DMS 273 (cell line): Measurements from ENCODE around the gene EDC4.

Experiments used
- DNase-seq: peaks from one replicate; lab custom pipeline; 2025; ENCODE audit not compliant: unreplicated experiment; lab: John Stamatoyannopoulos, UW

The EDC4 gene

GRCh38 chr16:67878846-67879245, 6.0 kb downstream of the EDC4 start:
- no peak for DNase-seq

- DNase-seq = no peak
Measured at GRCh38 chr16:67879462-67879861, 6.6 kb downstream of the EDC4 start.

GRCh38 chr16:67879936-67880335, 7.1 kb downstream of the EDC4 start:
- no peak for DNase-seq

- no peak for DNase-seq
Measured at GRCh38 chr16:67880584-67880983, 7.7 kb downstream of the EDC4 start.

- no peak for DNase-seq
Measured at GRCh38 chr16:67881621-67882161, 8.8 kb downstream of the EDC4 start.

GRCh38 chr16:67882374-67883145, 9.7 kb downstream of the EDC4 start:
- peak; percentile 42 for DNase-seq

- DNase-seq = no peak
Measured at GRCh38 chr16:67883146-67883871, 10.5 kb downstream of the EDC4 start.

- DNase-seq = peak; percentile 77
Measured at GRCh38 chr16:67883872-67884261, 11.0 kb downstream of the EDC4 start.

GRCh38 chr16:67884684-67885083, 11.8 kb downstream of the EDC4 start, which contains the start of gene NRN1L:
Gene NRN1L, plus strand, starts transcription at chr16:67884885. Its CDS starts 19 bp downstream, at chr16:67884904.
- peak; percentile 97 for DNase-seq

GRCh38 chr16:67885545-67885944, 12.7 kb downstream of the EDC4 start:
- DNase-seq = no peak

GRCh38 chr16:67885976-67886375, 13.1 kb downstream of the EDC4 start:
- no peak for DNase-seq

- DNase-seq = no peak
Measured at GRCh38 chr16:67886387-67886786, 13.5 kb downstream of the EDC4 start.

GRCh38 chr16:67888331-67888730, 15.5 kb downstream of the EDC4 start:
- no peak for DNase-seq

- DNase-seq = no peak
Measured at GRCh38 chr16:67892375-67892774, 19.5 kb downstream of the EDC4 start.

- peak; percentile 98 for DNase-seq
Measured at GRCh38 chr16:67892899-67893742, 20.3 kb downstream of the EDC4 start, which contains the start of gene PSKH1. Gene PSKH1, plus strand, starts transcription at chr16:67893254. Its CDS starts 15,496 bp downstream, at chr16:67908750.

GRCh38 chr16:67893743-67894399, 21.0 kb downstream of the EDC4 start:
- peak; percentile 64 for DNase-seq

- DNase-seq = no peak
Measured at GRCh38 chr16:67897231-67897630, 24.4 kb downstream of the EDC4 start.

GRCh38 chr16:67901734-67902133, 28.9 kb downstream of the EDC4 start:
- DNase-seq = no peak

GRCh38 chr16:67902831-67903230, 30.0 kb downstream of the EDC4 start:
- no peak for DNase-seq

- DNase-seq = no peak
Measured at GRCh38 chr16:67907397-67908180, 34.7 kb downstream of the EDC4 start.
